HG02870 (cell line): ENCODE measurements around the gene ZNF397.
"Not testable (repeated sequence)": the region's sequence is repeated elsewhere in the genome, so short reads cannot be mapped to it uniquely, and the experiment has no call there.

Source experiments
- ATAC-seq: cut with Tn5 transposase; IDR thresholded peaks from one replicate; pipeline ENCODE4 v1.9.1; 2021; ENCODE audit warnings: mild to moderate bottlenecking, moderate library complexity; ENCODE audit not compliant: unreplicated experiment

Gene ZNF397

DNA sequence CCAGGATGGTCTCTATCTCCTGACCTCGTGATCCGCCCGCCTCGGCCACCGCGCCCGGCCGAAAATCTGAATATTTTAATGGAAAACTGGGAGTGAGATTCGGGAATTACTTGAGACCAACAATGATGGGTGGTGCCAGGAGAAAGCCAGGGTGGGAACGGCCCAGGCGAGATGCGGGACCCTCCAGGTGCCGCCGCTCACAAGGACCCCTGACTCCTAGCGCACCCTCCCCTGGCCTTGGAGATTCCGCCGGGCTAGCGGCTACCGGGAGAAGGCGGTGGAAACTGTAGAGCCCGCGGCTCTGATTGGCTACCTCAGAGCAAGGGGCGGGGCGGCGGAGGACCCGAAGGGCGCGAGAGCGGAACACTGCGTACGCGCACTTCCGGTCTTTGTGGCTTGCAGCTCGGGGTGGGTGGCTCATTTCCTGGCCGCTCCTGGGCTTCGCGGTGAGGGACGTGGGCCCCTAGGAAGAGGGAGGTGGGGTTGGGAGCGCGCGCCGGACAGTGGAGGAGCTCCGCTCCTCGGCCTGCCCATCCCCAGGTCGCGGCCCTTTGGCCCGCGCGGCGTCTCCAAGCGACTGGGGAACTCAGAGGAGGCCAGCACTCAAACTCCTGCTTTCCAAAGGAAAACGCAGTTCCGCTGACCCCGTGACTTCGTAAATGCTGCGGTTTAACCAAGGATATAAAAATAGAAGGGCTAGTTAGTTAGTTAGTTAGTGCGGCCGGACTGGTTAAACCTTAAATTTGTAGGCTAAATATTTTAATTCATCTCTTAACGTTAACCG is at the start of gene ZNF397:
TSS of gene ZNF397 (plus strand) at position 371 of the 784 bp plus-strand sequence. CDS start 1,437 bp downstream, outside the sequence.
- peak; percentile 98 for ATAC-seq

DNA sequence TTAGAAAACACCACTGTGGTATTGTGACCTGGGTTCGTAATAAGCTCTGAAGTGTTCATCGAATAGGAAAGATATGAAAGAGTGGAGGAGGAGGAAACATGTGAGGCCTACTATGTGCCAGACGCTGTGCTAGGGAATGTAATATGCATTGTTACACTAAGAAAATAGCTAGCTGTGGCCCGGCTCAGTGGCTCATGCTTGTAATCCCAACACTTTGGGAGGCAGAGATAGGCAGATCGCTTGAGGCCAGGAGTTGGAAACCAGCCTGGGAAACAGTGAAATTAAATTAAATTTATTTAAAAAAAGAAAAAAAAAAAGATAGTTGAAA is 49.2 kb upstream of the ZNF397 start:
- no peak for ATAC-seq

DNA sequence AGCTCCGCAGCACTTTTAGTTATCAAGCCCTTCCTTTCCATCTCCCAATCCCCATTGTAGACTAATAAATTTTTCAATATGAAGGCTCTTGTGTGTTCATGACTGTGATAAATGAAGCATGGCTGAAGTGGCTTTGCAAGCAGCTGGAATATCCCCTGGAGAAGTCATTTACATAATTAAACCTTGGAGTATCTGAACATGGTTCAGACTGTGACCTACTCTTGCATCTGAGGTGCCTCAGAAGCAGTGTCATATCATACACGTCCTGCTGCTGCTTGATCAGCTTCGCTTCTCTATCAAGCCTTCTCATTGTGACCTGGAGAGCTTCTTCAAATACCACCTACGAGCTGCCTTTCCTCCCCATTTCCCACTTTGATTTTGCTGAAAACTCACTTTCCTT is 48.4 kb upstream of the ZNF397 start:
- no peak for ATAC-seq

DNA sequence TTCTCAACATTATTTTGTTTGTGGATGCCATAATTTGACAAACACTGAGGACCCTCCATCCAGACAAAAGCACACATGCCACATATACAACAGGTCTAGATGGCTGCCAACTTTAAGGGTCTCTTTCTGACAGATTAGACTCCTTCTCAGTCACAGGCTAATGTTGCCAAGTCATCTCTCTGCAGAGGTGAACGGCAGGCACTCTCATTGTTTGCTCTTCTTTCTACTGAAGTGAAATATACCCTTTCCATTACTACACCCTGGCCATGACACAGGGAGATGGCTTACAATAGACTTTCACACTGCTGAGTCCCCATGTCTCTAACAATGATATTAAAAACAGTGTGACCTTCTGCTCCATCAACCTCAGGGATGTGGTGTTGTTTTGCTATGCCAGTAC is 47.5 kb upstream of the ZNF397 start:
- ATAC-seq = no peak

DNA sequence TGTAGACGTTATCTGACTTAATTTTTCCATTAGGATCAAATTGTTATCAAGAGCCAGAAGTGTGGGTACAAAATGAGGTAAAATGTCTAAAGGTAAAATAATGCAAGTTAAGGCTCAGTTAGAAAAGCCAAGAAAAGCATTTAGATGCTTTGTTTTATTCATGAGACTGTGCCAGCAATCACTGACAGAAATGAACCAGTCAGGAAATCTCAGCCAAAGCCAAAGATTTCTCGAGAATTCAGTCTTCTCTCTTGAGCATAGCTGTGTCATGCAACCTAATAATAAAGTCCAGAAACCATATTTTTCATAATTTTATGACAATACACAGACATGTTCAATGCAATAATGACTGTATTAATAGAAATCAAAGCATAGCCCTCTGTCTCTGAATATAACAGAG is 43.5 kb upstream of the ZNF397 start:
- no peak for ATAC-seq

DNA sequence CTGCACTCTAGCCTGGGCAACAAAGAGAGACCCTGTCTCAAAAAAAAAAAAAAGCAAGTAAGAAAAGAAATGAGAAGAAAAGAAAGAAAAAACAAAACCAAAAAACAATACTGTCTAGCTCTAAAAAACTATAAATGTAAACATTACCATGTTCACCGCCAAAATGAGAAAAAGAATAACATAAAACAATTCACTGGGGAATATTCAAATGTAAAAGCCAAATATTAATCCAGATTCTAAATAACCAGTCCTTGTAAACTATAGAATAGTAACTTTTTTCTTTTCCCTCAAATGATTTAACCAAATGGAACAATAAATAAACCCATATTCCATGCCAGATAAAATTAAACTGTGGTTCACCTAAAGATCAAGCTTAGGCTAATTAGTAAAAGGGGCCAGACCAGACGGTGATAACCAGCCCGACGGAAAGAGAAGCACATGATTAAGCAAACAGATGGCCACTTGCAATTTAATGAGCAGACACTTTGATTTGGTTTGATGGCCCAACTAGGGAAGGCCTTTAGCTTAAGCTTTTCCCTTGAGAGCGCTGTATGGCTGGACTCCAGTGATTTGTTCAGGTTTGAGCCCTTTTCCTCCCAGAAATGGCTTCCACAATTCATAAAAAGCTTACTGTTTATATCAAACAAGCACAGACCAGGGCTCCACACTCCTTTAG is 39.4 kb upstream of the ZNF397 start:
- no peak for ATAC-seq

DNA sequence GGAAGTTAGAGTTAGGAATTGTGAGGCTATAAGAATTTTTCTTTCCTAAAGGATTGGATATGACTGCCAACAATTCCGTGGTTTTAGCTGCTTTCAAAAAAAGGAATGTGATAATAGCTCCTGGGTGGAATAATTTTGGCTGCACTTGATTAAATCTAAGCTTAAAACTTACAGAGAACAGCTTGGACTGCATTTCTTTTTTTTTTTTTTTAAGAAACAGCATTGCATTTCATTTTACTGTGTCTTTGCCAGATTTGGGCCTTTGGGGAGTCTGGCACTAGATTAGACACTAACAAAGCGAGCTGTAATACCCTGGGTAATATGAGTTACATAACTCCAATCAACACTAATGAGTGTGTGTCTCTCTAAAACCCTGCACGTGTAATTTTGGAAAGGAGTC is 37.8 kb upstream of the ZNF397 start:
- no peak for ATAC-seq

DNA sequence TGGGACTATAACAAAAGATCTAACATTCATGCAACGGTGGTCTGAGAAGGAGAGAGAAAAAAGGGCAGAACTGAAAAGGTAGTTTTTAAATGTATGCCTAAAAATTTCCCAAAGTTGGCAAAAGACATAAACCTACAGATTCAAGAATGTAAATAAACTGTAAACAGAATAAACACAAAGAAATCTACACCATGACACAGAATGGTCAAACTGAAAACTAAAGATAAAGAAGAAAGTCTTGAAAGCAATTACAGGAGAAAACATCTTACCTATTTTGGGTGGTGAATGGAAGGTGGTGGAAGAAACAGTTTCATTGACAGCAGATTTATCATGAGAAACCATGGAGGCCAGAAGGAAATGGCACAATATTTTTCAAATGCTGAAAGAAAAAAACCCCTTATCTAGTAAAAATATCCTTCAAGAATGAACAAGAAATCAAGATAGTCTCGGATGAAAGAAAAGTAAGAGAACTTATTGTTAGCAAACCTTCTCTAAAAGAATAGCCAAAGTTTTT is 35.6 kb upstream of the ZNF397 start:
- no peak for ATAC-seq

DNA sequence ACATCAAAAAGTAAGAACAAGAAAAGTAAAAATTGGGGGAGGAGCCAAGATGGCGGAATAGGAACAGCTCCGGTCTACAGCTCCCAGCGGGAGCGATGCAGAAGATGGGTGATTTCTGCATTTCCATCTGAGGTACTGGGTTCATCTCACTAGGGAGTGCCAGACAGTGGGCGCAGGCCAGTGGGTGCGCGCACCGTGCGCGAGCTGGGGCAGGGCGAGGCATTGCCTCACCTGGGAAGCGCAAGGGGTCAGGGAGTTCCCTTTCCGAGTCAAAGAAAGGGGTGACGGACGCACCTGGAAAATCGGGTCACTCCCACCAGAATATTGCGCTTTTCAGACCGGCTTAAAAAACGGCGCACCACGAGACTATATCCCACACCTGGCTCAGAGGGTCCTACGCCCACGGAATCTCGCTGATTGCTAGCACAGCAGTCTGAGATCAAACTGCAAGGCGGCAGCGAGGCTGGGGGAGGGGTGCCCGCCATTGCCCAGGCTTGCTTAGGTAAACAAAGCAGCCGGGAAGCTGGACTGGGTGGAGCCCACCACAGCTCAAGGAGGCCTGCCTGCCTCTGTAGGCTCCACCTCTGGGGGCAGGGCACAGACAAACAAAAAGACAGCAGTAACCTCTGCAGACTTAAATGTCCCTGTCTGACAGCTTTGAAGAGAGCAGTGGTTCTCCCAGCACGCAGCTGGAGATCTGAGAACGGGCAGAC is 34.9 kb upstream of the ZNF397 start:
- ATAC-seq = not testable (repeated sequence)

DNA sequence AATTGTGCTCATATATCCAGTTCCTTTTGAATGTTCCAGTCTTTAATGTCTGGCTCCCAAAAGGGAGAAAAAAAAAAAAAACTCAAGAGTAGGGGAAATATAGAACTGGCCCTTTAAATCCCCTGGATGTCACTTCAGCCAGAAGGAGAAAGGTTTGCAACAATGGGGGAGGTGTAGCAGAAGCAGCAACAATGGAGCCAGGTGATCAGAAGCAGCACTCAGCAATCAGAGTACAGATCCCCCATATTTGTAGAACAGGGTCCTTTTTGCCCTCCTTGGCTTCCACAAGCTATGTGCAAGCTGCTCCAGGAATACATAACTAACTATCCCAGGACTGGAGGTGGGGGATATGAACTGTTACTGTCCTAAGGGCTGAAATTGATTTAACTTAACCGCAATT is 25.8 kb upstream of the ZNF397 start:
- no peak for ATAC-seq

DNA sequence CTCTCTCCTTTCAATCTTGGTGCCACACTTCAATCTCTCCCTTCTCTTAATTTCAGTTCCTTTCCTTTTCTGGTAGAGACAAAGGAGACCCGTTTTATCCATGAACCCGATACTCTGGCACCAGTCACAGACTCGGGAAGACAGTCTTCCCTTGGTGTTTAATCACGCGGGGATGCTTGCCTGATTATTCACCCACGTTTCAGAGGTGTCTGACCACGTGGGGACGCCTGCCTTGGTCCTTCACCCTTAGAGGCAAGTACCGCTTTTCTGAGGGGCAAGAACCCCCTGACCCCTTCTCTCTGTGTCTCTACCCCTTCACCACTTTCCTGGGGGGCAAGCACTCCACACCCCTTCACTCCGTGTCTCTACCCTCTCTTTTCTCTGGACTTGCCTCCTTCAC is 24.2 kb upstream of the ZNF397 start:
- not testable (repeated sequence) for ATAC-seq

DNA sequence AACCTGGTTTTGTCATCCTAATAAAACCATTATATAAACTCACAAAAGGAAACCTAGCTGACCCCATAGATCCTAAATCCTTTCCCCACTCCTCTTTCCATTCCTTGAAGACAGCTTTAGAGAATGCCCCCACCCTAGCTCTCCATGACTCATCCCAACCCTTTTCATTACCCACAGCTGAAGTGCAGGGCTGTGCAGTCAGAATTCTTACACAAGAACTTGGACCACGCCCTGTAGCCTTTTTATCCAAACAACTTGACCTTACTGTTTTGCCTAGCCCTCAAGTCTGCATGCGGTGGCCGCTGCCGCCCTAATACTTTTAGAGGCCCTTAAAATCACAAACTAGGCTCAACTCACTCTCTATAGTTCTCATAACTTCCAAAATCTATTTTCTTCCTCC is 21.5 kb upstream of the ZNF397 start:
- ATAC-seq = not testable (repeated sequence)

DNA sequence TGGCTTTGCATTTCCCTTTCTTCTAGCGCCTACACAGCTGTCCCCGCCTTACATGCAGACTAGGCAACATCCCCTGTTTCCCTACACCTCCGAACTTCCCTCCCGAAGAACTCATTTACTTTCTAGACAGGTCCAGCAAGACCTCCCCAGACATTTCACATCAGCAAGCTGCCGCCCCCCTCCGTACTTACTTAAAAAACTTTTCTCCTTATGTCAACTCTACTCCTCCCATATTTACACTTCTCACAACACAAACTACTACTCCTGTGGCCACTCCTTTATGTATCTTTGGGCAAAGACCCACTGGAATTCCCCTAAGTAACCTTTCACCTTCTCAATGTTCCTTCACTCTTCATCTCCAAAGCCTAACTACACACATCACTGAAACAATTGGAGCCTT is 20.4 kb upstream of the ZNF397 start:
- no peak for ATAC-seq

DNA sequence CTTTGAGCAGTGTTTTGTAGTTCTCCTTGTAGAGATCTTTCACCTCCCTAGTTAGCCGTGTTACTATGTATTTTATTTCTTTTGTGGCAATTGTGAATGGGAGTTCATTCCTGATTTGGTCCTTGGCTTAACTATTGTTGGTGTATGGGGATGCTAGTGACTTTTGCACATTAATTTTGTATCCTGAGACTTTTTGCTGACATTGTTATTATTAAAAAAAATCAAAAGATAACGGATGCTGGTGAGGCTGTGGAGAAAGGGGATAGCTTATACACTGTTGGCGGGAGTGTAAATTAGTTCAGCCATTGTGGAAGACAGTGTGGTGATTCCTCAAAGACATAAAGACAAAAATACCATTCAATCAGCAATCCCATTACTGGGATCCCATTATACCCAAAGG is 17.0 kb upstream of the ZNF397 start:
- ATAC-seq = no peak

DNA sequence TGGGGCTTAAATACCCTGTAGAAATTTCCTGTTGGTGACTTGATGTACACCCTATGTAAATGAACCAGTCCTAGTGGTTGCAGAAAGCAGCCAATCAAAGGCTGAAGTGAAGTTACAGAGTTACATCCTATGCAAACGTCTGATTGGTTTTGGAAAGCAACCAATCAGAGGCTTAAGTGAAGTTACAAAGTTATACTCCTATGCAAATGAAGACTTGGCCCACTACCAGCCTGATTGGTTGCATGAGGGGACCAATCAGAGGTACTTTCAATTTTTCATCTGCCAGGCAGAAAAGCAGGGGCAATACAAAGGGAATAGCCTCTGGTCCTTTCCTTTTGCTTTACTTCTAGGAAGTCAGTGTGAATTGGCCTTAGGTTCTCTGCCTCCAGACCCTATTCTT is 13.6 kb upstream of the ZNF397 start:
- no peak for ATAC-seq

DNA sequence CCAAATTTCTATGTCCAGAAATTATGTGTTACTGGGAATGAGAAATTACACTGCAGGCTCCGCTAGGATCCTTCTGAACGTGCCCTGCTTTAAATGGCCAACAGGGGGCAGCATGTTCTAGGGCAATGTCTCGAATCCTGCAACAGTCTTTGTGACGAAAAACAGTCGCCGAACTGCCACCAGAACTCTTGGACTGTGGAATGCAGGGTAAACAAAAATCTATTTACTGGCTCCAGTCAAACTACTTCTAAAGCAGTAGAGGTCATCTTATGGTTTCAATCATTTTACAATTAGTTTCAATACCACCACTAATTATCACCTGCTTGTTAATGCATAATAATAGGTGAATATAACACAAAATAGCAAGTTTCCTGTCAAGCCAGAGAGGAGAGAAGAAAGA is 9.8 kb upstream of the ZNF397 start:
- ATAC-seq = peak; percentile 85

DNA sequence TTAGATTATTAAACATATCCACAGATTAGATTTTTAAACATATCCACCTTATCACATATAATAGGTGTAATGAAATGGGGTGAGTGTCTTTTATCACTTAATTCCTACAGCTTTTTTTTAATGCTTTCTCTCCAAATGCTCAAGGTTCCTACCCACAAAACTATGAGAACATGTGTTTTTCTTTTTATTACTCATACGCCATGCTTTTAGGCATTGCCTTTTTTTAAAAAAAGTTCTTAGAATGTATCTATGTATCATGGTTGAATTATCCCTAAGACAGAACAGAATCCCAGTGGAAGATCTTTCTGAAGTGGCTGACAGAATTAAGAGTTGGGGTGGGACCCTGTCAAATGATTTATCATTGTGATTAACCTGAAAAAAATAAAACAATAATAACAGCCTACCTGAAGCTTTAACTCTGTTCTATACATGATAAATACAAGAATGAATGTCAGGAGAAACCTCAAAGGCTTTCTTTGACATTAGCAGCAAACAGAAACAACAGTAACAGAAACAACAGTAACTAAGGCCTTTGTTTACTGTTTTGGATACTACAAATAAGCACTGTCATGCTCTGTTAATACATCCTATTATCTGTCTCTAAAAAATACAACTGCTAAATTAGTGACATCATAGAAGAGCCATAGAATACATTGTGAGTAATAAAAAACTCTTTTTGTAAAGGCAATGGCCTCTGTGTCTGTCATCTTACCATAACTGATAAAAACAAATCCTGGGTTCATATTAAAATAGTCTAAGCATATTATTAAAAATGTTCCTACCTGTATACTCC is 4.1 kb upstream of the ZNF397 start:
- ATAC-seq = no peak

DNA sequence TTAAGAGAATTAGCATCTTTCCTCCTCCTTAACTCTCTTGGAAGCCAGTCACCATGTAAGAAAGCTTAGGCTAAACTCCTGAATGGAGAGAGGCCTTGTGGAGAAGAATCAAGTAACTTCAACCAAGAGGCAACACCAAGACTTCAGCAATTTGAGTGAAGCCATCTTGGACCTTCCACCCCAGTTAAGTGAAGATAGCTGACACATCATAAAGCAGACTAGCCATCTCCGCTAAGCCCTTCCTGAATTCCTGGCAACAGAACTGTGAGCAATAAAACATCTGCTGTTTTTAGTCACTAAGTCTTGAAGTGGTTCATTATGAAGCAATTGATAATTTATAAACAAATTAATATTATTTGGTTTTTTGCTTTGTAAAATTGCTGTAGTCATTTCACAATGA is 1.5 kb upstream of the ZNF397 start:
- no peak for ATAC-seq

DNA sequence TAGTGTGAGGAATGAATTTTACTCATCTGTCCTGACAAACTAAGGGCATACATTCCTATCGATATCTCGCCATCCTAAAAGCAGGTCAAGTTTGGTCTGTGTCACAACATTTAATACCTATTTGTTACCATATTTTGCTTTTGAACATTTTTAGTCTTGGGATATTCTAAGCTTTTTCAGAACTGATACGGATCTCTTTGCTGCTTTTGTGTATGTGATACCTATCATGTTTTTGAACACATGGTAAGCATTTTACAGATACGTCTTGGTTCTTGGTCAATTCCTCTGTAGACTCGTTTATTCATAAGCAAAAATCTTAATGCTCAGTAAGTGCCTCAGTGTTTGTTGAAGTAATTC is 592 bp downstream of the ZNF397 start:
- no peak for ATAC-seq

DNA sequence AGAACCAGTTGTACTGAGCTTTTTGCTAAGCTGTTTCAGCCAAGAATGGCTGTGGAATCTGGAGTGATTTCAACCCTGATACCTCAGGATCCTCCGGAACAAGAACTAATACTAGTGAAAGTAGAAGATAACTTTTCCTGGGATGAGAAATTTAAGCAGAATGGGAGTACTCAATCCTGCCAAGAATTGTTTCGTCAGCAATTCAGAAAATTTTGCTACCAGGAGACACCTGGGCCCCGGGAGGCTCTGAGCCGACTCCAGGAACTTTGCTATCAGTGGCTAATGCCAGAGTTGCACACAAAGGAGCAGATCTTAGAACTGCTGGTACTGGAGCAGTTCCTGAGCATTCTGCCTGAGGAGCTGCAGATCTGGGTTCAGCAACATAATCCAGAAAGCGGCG is 1.6 kb downstream of the ZNF397 start:
- ATAC-seq = no peak

DNA sequence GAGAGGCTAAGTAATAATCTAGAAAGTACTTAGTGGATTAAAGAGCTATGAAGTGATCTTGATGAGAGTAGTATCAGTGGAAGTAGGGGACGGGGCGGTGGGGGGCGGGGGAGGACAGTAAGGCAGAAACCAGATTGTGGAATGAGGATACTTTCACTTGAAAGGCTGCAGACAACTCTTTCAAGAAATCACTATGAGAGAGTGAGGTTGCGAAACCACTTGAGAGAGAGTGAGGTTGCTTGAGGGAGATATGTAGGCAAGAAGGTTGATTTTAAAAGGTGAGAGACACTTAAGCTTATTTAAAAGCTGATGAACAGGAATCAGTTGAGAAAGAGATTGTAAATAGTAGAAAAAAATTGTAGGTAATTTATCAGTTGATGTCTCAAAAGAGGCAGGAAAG is 3.8 kb downstream of the ZNF397 start:
- no peak for ATAC-seq
